ENCODE results near the gene LOXHD1. TPM values are rescaled to one million over a fixed set of nuclear protein-coding genes. Genes with fewer than 3 reads are reported as not detected.

LOXHD1 gene
- total and polyA plus RNA-seq, 3 donors from 2014 or later: 11.3 to 59.4 (median 29.6) TPM

DNA sequence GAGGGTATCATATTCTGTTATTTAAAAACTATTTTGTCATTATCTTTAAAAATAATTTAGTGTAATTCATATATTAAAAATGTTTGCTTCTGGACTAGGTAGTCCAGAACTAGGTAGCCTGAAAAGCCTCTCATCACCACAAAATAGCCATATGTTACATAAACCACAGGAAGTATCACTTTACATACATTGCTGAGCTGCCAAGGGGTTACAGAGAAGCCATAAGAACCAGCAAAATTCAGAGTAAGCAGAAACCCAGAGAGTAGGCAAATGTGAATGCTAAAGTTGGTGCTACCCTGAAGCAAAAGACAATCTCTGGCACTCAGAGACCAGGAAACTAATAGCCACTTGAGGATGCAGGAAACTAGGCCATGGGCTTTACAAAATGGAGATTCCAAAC, 60.9 kb downstream of the LOXHD1 start:
- Histone ChIP-seq H3K4me1 (no peaks in the 10 kb centered on the region), H3K27ac (no peak overlapping the region), H3K36me3 (ENCODE audit: low read depth, missing control alignments) (no peaks in the 10 kb centered on the region), H3K27me3 (no peaks in the 10 kb centered on the region), H3K9me3 (no peaks in the 10 kb centered on the region), H3K4me3 (no peak overlapping the region)
- DNase-seq: no peak
- intact Hi-C loops (cut with DNase I; ENCODE audit: low total_unique reads): no loop called here
- TF ChIP-seq, protein P1, sequence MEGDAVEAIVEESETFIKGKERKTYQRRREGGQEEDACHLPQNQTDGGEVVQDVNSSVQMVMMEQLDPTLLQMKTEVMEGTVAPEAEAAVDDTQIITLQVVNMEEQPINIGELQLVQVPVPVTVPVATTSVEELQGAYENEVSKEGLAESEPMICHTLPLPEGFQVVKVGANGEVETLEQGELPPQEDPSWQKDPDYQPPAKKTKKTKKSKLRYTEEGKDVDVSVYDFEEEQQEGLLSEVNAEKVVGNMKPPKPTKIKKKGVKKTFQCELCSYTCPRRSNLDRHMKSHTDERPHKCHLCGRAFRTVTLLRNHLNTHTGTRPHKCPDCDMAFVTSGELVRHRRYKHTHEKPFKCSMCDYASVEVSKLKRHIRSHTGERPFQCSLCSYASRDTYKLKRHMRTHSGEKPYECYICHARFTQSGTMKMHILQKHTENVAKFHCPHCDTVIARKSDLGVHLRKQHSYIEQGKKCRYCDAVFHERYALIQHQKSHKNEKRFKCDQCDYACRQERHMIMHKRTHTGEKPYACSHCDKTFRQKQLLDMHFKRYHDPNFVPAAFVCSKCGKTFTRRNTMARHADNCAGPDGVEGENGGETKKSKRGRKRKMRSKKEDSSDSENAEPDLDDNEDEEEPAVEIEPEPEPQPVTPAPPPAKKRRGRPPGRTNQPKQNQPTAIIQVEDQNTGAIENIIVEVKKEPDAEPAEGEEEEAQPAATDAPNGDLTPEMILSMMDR (IDR thresholded peaks at IDR 0.05): no peak
- no peak for TF ChIP-seq POLR2A (IDR thresholded peaks at IDR 0.05)

DNA sequence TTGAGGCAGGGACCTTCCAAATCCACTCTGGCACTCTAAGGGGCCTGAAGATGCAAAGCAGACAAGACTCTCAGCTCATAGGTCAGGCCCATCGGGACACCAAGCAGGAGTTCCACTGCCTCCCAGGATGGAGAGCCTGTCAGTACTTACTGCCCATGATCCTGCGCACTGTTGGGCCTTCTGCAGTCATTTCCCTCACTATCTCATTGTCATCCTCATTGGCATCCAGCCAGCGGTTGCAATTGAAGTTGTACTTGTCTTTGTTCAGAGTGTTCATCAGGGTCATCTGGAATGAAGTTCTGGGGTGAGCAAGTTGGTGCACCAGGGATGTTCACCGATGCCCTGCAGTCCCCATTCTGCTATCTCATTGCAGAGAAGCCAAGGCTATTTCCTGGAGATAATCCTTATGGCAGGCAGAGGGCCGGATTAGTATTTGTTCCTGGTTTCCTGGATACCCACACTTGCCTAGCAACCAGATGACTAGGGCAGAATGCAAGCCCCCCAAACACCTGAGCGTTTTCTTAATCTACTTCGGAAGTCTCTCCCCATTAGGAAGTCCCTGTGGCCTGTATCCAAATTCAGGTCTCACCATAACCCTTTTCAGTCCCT, 65.1 kb downstream of the LOXHD1 start:
- H3K4me1 ChIP-seq: no peaks in the 10 kb centered on the region
- no peak overlapping the region for H3K4me3 ChIP-seq
- H3K36me3 ChIP-seq (ENCODE audit: low read depth, missing control alignments): no peaks in the 10 kb centered on the region
- H3K27ac ChIP-seq: no peak overlapping the region
- intact Hi-C loops (cut with DNase I; ENCODE audit: low total_unique reads): no loop called here
- TF ChIP-seq, protein P1 (IDR thresholded peaks at IDR 0.05): no peak
- TF ChIP-seq POLR2A (IDR thresholded peaks at IDR 0.05): no peak
- DNase-seq: no peak
- H3K9me3 ChIP-seq: no peaks in the 10 kb centered on the region
- 67 to 78% methylated on average over 6 to 7 of the region's 7 CpGs for WGBS, 2 donors
- H3K27me3 ChIP-seq: no peaks in the 10 kb centered on the region

DNA sequence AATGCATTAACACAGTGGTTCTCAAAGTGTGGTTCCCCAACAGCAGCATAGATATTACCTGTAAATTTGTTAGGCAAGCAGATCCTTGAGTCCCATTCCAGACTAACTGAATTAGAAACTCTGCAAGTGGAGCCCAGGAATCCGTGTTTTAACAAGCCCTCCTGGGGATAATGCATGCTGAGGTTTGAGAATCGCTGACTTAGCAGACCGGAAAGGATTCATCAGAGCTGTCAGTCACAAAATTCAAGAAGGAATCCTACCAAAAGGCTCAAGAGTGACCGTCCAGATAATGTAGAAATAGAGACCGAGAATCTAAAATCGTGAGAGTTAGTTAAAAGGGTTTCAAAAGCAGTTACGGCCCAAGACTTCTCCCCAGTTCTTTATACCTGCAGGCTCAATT, 66.9 kb downstream of the LOXHD1 start:
- H3K9me3 ChIP-seq: no peaks in the 10 kb centered on the region
- intact Hi-C loops (cut with DNase I; ENCODE audit: low total_unique reads): no loop called here
- H3K27ac ChIP-seq: no peak overlapping the region
- no peaks in the 10 kb centered on the region for H3K4me1 ChIP-seq
- DNase-seq: no peak
- H3K36me3 ChIP-seq (ENCODE audit: low read depth, missing control alignments): no peaks in the 10 kb centered on the region
- no peaks in the 10 kb centered on the region for H3K27me3 ChIP-seq
- WGBS, 2 donors: 47 to 49% methylated on average over 7 of the region's 7 CpGs
- TF ChIP-seq POLR2A (IDR thresholded peaks at IDR 0.05): no peak
- TF ChIP-seq, protein P1 (IDR thresholded peaks at IDR 0.05): no peak
- H3K4me3 ChIP-seq: no peak overlapping the region

DNA sequence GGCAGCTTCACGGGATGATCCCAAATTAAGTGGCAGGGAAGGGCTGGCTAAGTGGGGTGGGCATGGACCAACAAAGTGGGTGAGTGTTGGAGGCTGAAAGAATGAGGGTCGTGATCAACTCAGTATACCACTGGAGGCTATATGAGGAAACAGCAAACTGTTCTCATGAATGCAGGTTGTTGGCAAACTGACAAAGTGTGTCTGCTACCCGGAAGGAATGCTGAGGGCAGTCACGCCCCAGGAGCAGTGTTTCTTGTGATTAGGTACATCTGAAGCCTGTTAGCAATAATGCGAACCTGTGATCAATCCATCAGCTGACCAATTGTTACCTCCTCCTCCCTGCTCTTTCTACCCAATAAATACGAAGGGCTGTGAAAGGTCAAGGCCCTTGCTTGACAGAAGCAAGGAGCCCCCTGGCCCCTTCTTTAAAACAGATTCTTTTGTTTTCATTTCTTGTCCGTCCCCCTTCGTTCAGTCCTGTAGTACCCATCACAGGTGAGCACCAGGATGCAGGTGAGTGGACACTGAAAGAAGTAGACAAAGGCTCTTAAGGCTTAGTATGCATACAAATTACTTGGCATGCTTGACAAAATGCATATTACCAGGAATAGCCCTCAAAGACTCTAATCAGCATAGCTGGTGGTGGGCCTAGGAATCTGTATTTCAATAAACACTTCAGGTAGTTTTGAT, 67.9 kb downstream of the LOXHD1 start:
- H3K4me1 ChIP-seq: no peaks in the 10 kb centered on the region
- intact Hi-C loops (cut with DNase I; ENCODE audit: low total_unique reads): no loop called here
- H3K27ac ChIP-seq: no peak overlapping the region
- TF ChIP-seq, protein P1 (IDR thresholded peaks at IDR 0.05): no peak
- no peak for TF ChIP-seq POLR2A (IDR thresholded peaks at IDR 0.05)
- no peak for DNase-seq
- no peaks in the 10 kb centered on the region for H3K9me3 ChIP-seq
- H3K4me3 ChIP-seq: no peak overlapping the region
- H3K36me3 ChIP-seq (ENCODE audit: low read depth, missing control alignments): no peaks in the 10 kb centered on the region
- no peaks in the 10 kb centered on the region for H3K27me3 ChIP-seq
- WGBS, 2 donors: 63 to 67% methylated on average over 8 of the region's 8 CpGs

DNA sequence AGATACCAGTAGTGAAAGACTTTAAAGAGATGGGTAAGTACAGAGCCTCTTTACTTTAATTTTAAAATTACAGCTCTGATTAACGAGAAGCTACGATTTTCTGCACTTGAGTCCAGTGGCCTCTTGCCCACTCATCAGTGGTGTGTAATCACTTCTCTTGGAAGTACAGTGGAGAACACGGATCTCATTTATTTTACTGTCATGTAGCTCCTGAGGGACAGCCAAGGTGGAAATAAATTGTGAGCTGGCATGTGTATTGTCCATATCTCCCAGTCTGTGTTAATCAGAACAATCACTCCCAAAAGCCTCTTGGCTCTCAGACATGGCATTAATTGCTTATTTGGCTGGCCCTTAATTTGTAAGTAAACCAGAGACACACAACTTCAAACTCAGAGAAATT, 69.4 kb downstream of the LOXHD1 start:
- no peaks in the 10 kb centered on the region for H3K36me3 ChIP-seq (ENCODE audit: low read depth, missing control alignments)
- H3K4me1 ChIP-seq: no peaks in the 10 kb centered on the region
- H3K27ac ChIP-seq: no peak overlapping the region
- intact Hi-C loops (cut with DNase I; ENCODE audit: low total_unique reads): no loop called here
- no peaks in the 10 kb centered on the region for H3K9me3 ChIP-seq
- 40 to 53% methylated on average over 3 of the region's 3 CpGs for WGBS, 2 donors
- no peak for TF ChIP-seq POLR2A (IDR thresholded peaks at IDR 0.05)
- TF ChIP-seq, protein P1 (IDR thresholded peaks at IDR 0.05): no peak
- H3K27me3 ChIP-seq: no peaks in the 10 kb centered on the region
- H3K4me3 ChIP-seq: no peak overlapping the region
- DNase-seq: no peak

Measured in testis (tissue), 3 donors.